Measurements from ENCODE around the gene USP36.
A peak's percentile ranks its signal among the peaks of the same experiment; 100 is the strongest.

The USP36 gene

GRCh38 chr17:78774956-78775571, 65.5 kb downstream of the USP36 start:
- H3K4me1 ChIP-seq (ENCODE audit: insufficient read depth, low read length, poor library complexity, severe bottlenecking): peaks cover 48% of the 10 kb centered on the region
- peaks cover 11% of the 10 kb centered on the region for H4K20me1 ChIP-seq (ENCODE audit: insufficient read depth, low read length, poor library complexity, severe bottlenecking)
- H3K79me2 ChIP-seq (ENCODE audit: insufficient read depth, low read length): peaks cover 96% of the 10 kb centered on the region
- no peaks in the 10 kb centered on the region for H3K9me3 ChIP-seq (ENCODE audit: insufficient read depth, low read depth, low read length)
- H3K4me2 ChIP-seq (ENCODE audit: low read depth, low read length, poor library complexity, severe bottlenecking): peak overlapping the region; percentile 91
- no peaks in the 10 kb centered on the region for H3K9me2 ChIP-seq (replicated peaks; ENCODE audit: low read depth, low read length)
- H3K9ac ChIP-seq (ENCODE audit: low read depth, low read length, poor library complexity, severe bottlenecking): peak overlapping the region; percentile 82
- TF ChIP-seq CTCF (conservative IDR thresholded peaks at IDR 0.05; ENCODE audit: low read length): no peak
- TF ChIP-seq EZH2phosphoT487 (IDR thresholded peaks at IDR 0.05; ENCODE audit: borderline replicate concordance): no peak
- no peaks in the 10 kb centered on the region for H3K27me3 ChIP-seq (ENCODE audit: insufficient read depth, low read length, poor library complexity, severe bottlenecking)
- H3F3A ChIP-seq (ENCODE audit: low read depth): peaks cover 3% of the 10 kb centered on the region; the same call in 1 of the 2 replicates
- no peaks in the 10 kb centered on the region for H3K36me3 ChIP-seq (ENCODE audit: insufficient read depth, low read length)
- peak overlapping the region; percentile 75 for H3K4me3 ChIP-seq (ENCODE audit: low read length, poor library complexity, severe bottlenecking)
- no peak overlapping the region for H2AFZ ChIP-seq (ENCODE audit: low read length)

GRCh38 chr17:78774453-78774852, 66.2 kb downstream of the USP36 start:
- H3K4me2 ChIP-seq (ENCODE audit: low read depth, low read length, poor library complexity, severe bottlenecking): peak overlapping the region; percentile 91
- peak overlapping the region; percentile 75 for H3K4me3 ChIP-seq (ENCODE audit: low read length, poor library complexity, severe bottlenecking)
- H2AFZ ChIP-seq (ENCODE audit: low read length): no peak overlapping the region
- H3F3A ChIP-seq (ENCODE audit: low read depth): peaks cover 3% of the 10 kb centered on the region; the same call in 1 of the 2 replicates
- no peaks in the 10 kb centered on the region for H3K9me3 ChIP-seq (ENCODE audit: insufficient read depth, low read depth, low read length)
- H3K79me2 ChIP-seq (ENCODE audit: insufficient read depth, low read length): peaks cover 96% of the 10 kb centered on the region
- H3K9me2 ChIP-seq (replicated peaks; ENCODE audit: low read depth, low read length): no peaks in the 10 kb centered on the region
- TF ChIP-seq CTCF (conservative IDR thresholded peaks at IDR 0.05; ENCODE audit: low read length): no peak
- TF ChIP-seq EZH2phosphoT487 (IDR thresholded peaks at IDR 0.05; ENCODE audit: borderline replicate concordance): no peak
- peak overlapping the region; percentile 82 for H3K9ac ChIP-seq (ENCODE audit: low read depth, low read length, poor library complexity, severe bottlenecking)
- no peaks in the 10 kb centered on the region for H3K36me3 ChIP-seq (ENCODE audit: insufficient read depth, low read length)
- peaks cover 44% of the 10 kb centered on the region for H3K4me1 ChIP-seq (ENCODE audit: insufficient read depth, low read length, poor library complexity, severe bottlenecking)
- H4K20me1 ChIP-seq (ENCODE audit: insufficient read depth, low read length, poor library complexity, severe bottlenecking): peaks cover 10% of the 10 kb centered on the region
- no peaks in the 10 kb centered on the region for H3K27me3 ChIP-seq (ENCODE audit: insufficient read depth, low read length, poor library complexity, severe bottlenecking)

GRCh38 chr17:78771758-78772382, 68.7 kb downstream of the USP36 start:
- peaks cover 99% of the 10 kb centered on the region for H3K79me2 ChIP-seq (ENCODE audit: insufficient read depth, low read length)
- H3K4me2 ChIP-seq (ENCODE audit: low read depth, low read length, poor library complexity, severe bottlenecking): peak overlapping the region; percentile 29
- peaks cover 3% of the 10 kb centered on the region; the same call in 1 of the 2 replicates for H3F3A ChIP-seq (ENCODE audit: low read depth)
- no peaks in the 10 kb centered on the region for H3K9me3 ChIP-seq (ENCODE audit: insufficient read depth, low read depth, low read length)
- no peaks in the 10 kb centered on the region for H3K9me2 ChIP-seq (replicated peaks; ENCODE audit: low read depth, low read length)
- no peaks in the 10 kb centered on the region for H3K27me3 ChIP-seq (ENCODE audit: insufficient read depth, low read length, poor library complexity, severe bottlenecking)
- peaks cover 6% of the 10 kb centered on the region for H4K20me1 ChIP-seq (ENCODE audit: insufficient read depth, low read length, poor library complexity, severe bottlenecking)
- H2AFZ ChIP-seq (ENCODE audit: low read length): no peak overlapping the region
- TF ChIP-seq CTCF (conservative IDR thresholded peaks at IDR 0.05; ENCODE audit: low read length) (no peak), EZH2phosphoT487 (IDR thresholded peaks at IDR 0.05; ENCODE audit: borderline replicate concordance) (no peak)
- H3K9ac ChIP-seq (ENCODE audit: low read depth, low read length, poor library complexity, severe bottlenecking): peak overlapping the region; percentile 3
- H3K4me3 ChIP-seq (ENCODE audit: low read length, poor library complexity, severe bottlenecking): no peak overlapping the region
- H3K4me1 ChIP-seq (ENCODE audit: insufficient read depth, low read length, poor library complexity, severe bottlenecking): peaks cover 56% of the 10 kb centered on the region
- no peaks in the 10 kb centered on the region for H3K36me3 ChIP-seq (ENCODE audit: insufficient read depth, low read length)

All from Loucy (cell line).